CD4-positive, alpha-beta T cell treated with Interleukin-12 subunit alpha and Interleukin-12 subunit beta, for 1 hour (primary cell): ENCODE results near the gene POR.
"Not testable (repeated sequence)": the region's sequence is repeated elsewhere in the genome, so short reads cannot be mapped to it uniquely, and the experiment has no call there.

Experiments
- DNase-seq: peaks from one replicate; pipeline ENCODE4 v3.0.0-alpha.2; 2020

Gene POR

GRCh38 chr7:75994388-75995051, 79.6 kb downstream of the POR start, which contains the start of gene TMEM120A:
Gene TMEM120A, minus strand, starts transcription at chr7:75994595. Its CDS starts 25 bp downstream, at chr7:75994570.
- peak; percentile 93 for DNase-seq

GRCh38 chr7:75995052-75995471, 80.1 kb downstream of the POR start:
- DNase-seq, result no peak

GRCh38 chr7:75995996-75996395, 81.0 kb downstream of the POR start:
- no peak for DNase-seq

GRCh38 chr7:75996476-75996875, 81.5 kb downstream of the POR start:
- DNase-seq, result no peak

GRCh38 chr7:75998038-75998437, 83.1 kb downstream of the POR start:
- no peak for DNase-seq

- DNase-seq, result no peak
Observed at GRCh38 chr7:76000566-76000965, 85.6 kb downstream of the POR start.

GRCh38 chr7:76002139-76002538, 87.2 kb downstream of the POR start:
- DNase-seq, result no peak

- DNase-seq, result no peak
Observed at GRCh38 chr7:76002822-76003221, 87.9 kb downstream of the POR start.

- DNase-seq, result no peak
Observed at GRCh38 chr7:76003351-76003750, 88.4 kb downstream of the POR start.

GRCh38 chr7:76005004-76005403, 90.0 kb downstream of the POR start:
- not testable (repeated sequence) for DNase-seq

- peak; percentile 19 for DNase-seq
Observed at GRCh38 chr7:76008156-76008687, 93.3 kb downstream of the POR start.

GRCh38 chr7:76009672-76010600, 95.0 kb downstream of the POR start:
- no peak for DNase-seq

- DNase-seq, result no peak
Observed at GRCh38 chr7:76011442-76011861, 96.5 kb downstream of the POR start.

GRCh38 chr7:76016191-76016947, 101.4 kb downstream of the POR start:
- no peak for DNase-seq

- DNase-seq, result not testable (repeated sequence)
Observed at GRCh38 chr7:76018520-76018919, 103.6 kb downstream of the POR start.

- DNase-seq, result peak; percentile 71
Observed at GRCh38 chr7:76020031-76020714, 105.2 kb downstream of the POR start.

GRCh38 chr7:76022026-76022780, 107.2 kb downstream of the POR start:
- no peak for DNase-seq

GRCh38 chr7:76023002-76023401, 108.0 kb downstream of the POR start:
- no peak for DNase-seq

- not testable (repeated sequence) for DNase-seq
Observed at GRCh38 chr7:76029682-76030081, 114.7 kb downstream of the POR start.

- no peak for DNase-seq
Observed at GRCh38 chr7:76031964-76032363, 117.0 kb downstream of the POR start.
